Liver (tissue), 9 donors: ENCODE results near the gene SYCP1. TPM values are rescaled to one million over a fixed set of nuclear protein-coding genes. Genes with fewer than 3 reads are reported as not detected.

Source experiments
- DNase-seq: peaks from one replicate; pipeline ENCODE4 v3.0.0-alpha.2; 2017; ENCODE audit warnings: low spot score
- H3K27ac ChIP-seq, 2 donors: one replicate each; pipeline ENCODE4 v1.7.0; 2013; ENCODE audit warnings: inconsistent platforms in 2 of 2, low read length in 2 of 2, control low read depth in 1 of 2, low read depth in 1 of 2, mild to moderate bottlenecking in 1 of 2
- H3K27me3 ChIP-seq, 4 donors: one replicate each; pipeline versions ENCODE4 v1.6.1 to v1.7.0; 2013; ENCODE audit warnings: low read length in 3 of 4, inconsistent platforms in 1 of 4, mild to moderate bottlenecking in 1 of 4, moderate library complexity in 1 of 4; ENCODE audit not compliant: control insufficient read depth in 4 of 4, insufficient read depth in 4 of 4
- H3K36me3 ChIP-seq, 4 donors: one replicate each; pipeline versions ENCODE4 v1.6.1 to v1.7.0; 2013; ENCODE audit warnings: low read length in 3 of 4, mild to moderate bottlenecking in 3 of 4, low read depth in 1 of 4, moderate library complexity in 1 of 4; ENCODE audit not compliant: control insufficient read depth in 4 of 4, insufficient read depth in 3 of 4
- H3K4me1 ChIP-seq, 4 donors: one replicate each; pipeline versions ENCODE4 v1.6.1 to v1.7.0; 2013; ENCODE audit warnings: low read length in 3 of 4, mild to moderate bottlenecking in 3 of 4, moderate library complexity in 1 of 4; ENCODE audit not compliant: control insufficient read depth in 4 of 4, insufficient read depth in 4 of 4
- H3K4me3 ChIP-seq, 3 donors: one replicate each; pipeline versions ENCODE4 v1.6.1 to v1.7.0; 2013; ENCODE audit warnings: low read length in 3 of 3, control low read depth in 1 of 3, low read depth in 1 of 3, mild to moderate bottlenecking in 1 of 3
- H3K9ac ChIP-seq, 2 donors: one replicate each; pipeline ENCODE4 v1.7.0; 2013; ENCODE audit warnings: low read length in 2 of 2, mild to moderate bottlenecking in 2 of 2, moderate library complexity in 2 of 2, control low read depth in 1 of 2, low read depth in 1 of 2
- H3K9me3 ChIP-seq, 4 donors: one replicate each; pipeline versions ENCODE4 v1.6.1 to v1.7.0; 2013; ENCODE audit warnings: low read length in 3 of 4; ENCODE audit not compliant: control insufficient read depth in 4 of 4
- EGR1 ChIP-seq, 2 donors: IDR thresholded peaks; 2 replicates each; pipeline ENCODE4 v1.6.1; 2016 to 2018; ENCODE audit warnings: antibody characterized with exemption in 2 of 2, low read depth in 2 of 2
- FOXA1 ChIP-seq: IDR thresholded peaks from 2 replicates; pipeline ENCODE4 v1.6.1; 2016; ENCODE audit warnings: antibody characterized with exemption
- FOXA2 ChIP-seq: IDR thresholded peaks from 2 replicates; pipeline ENCODE4 v1.6.1; 2016; ENCODE audit warnings: antibody characterized with exemption
- GABPA ChIP-seq, 2 donors: IDR thresholded peaks in 1 of 2; conservative IDR thresholded peaks in 1 of 2; 2 replicates each; pipeline ENCODE4 v1.6.1; 2016; ENCODE audit warnings: antibody characterized with exemption in 2 of 2, mild to moderate bottlenecking in 1 of 2, moderate library complexity in 1 of 2
- HNF4A ChIP-seq, 2 donors: conservative IDR thresholded peaks; 2 replicates each; pipeline ENCODE4 v1.6.1; 2016; ENCODE audit warnings: antibody characterized with exemption in 2 of 2, mild to moderate bottlenecking in 2 of 2
- HNF4G ChIP-seq: IDR thresholded peaks from 2 replicates; pipeline ENCODE4 v1.6.1; 2016; ENCODE audit warnings: antibody characterized with exemption
- JUND ChIP-seq, 2 donors: IDR thresholded peaks; 2 replicates each; pipeline ENCODE4 v1.6.1; 2016; ENCODE audit warnings: antibody characterized with exemption in 2 of 2
- MAX ChIP-seq: IDR thresholded peaks from 2 replicates; pipeline ENCODE4 v1.6.1; 2016; ENCODE audit warnings: antibody characterized with exemption
- NR2F2 ChIP-seq: IDR thresholded peaks from 2 replicates; pipeline ENCODE4 v1.6.1; 2016; ENCODE audit warnings: antibody characterized with exemption
- RAD21 ChIP-seq, 2 donors: IDR thresholded peaks; 2 replicates each; pipeline ENCODE4 v1.6.1; 2016; ENCODE audit warnings: antibody characterized with exemption in 2 of 2, mild to moderate bottlenecking in 2 of 2
- REST ChIP-seq: IDR thresholded peaks from 2 replicates; pipeline ENCODE4 v1.6.1; 2016; ENCODE audit warnings: antibody characterized with exemption, mild to moderate bottlenecking
- RXRA ChIP-seq, 2 donors: IDR thresholded peaks; 2 replicates each; pipeline ENCODE4 v1.6.1; 2017 to 2018; ENCODE audit warnings: antibody characterized with exemption in 2 of 2, mild to moderate bottlenecking in 1 of 2
- SP1 ChIP-seq: IDR thresholded peaks from 2 replicates; pipeline ENCODE4 v1.6.1; 2018; ENCODE audit warnings: antibody characterized with exemption, mild to moderate bottlenecking
- TAF1 ChIP-seq: conservative IDR thresholded peaks from 2 replicates; pipeline ENCODE4 v1.6.1; 2016; ENCODE audit warnings: antibody characterized with exemption, mild to moderate bottlenecking
- YY1 ChIP-seq: IDR thresholded peaks from 2 replicates; pipeline ENCODE4 v1.6.1; 2016; ENCODE audit warnings: antibody characterized with exemption, mild to moderate bottlenecking
- WGBS: extraction: QIAGEN DNeasy Blood & Tissue Kit; methylation state at CpG from one replicate; pipeline ENCODE4 v1.1.7; 2013; 5-methylcytosine and 5-hydroxymethylcytosine counted together
- polyA plus RNA-seq, 2 donors: library from polyadenylated mRNA; stranded (reverse) in 1 of 2; unstranded in 1 of 2; fragments of 200-250 nt in 1 of 2; fragments of >200 nt in 1 of 2; fragmentation: Nextera tagmentation in 1 of 2; extraction: Ambion mirVana in 1 of 2; gene quantifications; one replicate each; pipeline versions ENCODE4 v1.2.1 to v1.2.3, GENCODE V29; 2013 to 2015
- total RNA-seq, 2 donors: library from RNA; depleted of rRNA; stranded (reverse); fragments of >200 nt; gene quantifications; one replicate each; pipeline ENCODE4 v1.2.3, GENCODE V29; 2014
- TF ChIP-seq, protein P1 (sequence below): IDR thresholded peaks from 2 replicates; pipeline ENCODE4 v1.6.1; 2016; ENCODE audit warnings: antibody characterized with exemption
- TF ChIP-seq, protein P2 (sequence below): fragments of 150-350 bp; IDR thresholded peaks from 2 replicates; pipeline ENCODE4 v1.5.1; 2017; ENCODE audit warnings: improper control_type of control experiment, low read depth, low read length; ENCODE audit not compliant: missing input control
- TF ChIP-seq, protein P3 (sequence below): IDR thresholded peaks from 2 replicates; pipeline ENCODE4 v1.6.1; 2016; ENCODE audit warnings: antibody characterized with exemption
- donor health status: healthy.
- donor health status: healthy.
- donor health status: healthy.
- donor health status: healthy.
- donor health status: healthy.

Gene SYCP1
- total and polyA plus RNA-seq, 4 donors = 0.89 TPM; not detected in 3

GRCh38 chr1:114831276-114831994, 23.2 kb upstream of the SYCP1 start:
- H3K27me3 ChIP-seq = no peaks in the 10 kb centered on the region
- no peaks in the 10 kb centered on the region for H3K4me1 ChIP-seq
- 86% methylated on average over 5 of the region's 5 CpGs for WGBS
- no peaks in the 10 kb centered on the region for H3K36me3 ChIP-seq
- TF ChIP-seq, protein P1, sequence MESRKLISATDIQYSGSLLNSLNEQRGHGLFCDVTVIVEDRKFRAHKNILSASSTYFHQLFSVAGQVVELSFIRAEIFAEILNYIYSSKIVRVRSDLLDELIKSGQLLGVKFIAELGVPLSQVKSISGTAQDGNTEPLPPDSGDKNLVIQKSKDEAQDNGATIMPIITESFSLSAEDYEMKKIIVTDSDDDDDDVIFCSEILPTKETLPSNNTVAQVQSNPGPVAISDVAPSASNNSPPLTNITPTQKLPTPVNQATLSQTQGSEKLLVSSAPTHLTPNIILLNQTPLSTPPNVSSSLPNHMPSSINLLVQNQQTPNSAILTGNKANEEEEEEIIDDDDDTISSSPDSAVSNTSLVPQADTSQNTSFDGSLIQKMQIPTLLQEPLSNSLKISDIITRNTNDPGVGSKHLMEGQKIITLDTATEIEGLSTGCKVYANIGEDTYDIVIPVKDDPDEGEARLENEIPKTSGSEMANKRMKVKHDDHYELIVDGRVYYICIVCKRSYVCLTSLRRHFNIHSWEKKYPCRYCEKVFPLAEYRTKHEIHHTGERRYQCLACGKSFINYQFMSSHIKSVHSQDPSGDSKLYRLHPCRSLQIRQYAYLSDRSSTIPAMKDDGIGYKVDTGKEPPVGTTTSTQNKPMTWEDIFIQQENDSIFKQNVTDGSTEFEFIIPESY = no peak
- TF ChIP-seq TAF1 (no peak), HNF4G (no peak), NR2F2 (no peak), RXRA (IDR thresholded peaks at IDR 0.05) (no peak), YY1 (no peak), HNF4A (conservative IDR thresholded peaks at IDR 0.05) (no peak), RAD21 (IDR thresholded peaks at IDR 0.05) (no peak), SP1 (no peak), MAX (no peak), GABPA (IDR thresholded peaks at IDR 0.05 in 1 of 2, conservative IDR thresholded peaks at IDR 0.05 in 1 of 2) (no peak)
- TF ChIP-seq, protein P2, sequence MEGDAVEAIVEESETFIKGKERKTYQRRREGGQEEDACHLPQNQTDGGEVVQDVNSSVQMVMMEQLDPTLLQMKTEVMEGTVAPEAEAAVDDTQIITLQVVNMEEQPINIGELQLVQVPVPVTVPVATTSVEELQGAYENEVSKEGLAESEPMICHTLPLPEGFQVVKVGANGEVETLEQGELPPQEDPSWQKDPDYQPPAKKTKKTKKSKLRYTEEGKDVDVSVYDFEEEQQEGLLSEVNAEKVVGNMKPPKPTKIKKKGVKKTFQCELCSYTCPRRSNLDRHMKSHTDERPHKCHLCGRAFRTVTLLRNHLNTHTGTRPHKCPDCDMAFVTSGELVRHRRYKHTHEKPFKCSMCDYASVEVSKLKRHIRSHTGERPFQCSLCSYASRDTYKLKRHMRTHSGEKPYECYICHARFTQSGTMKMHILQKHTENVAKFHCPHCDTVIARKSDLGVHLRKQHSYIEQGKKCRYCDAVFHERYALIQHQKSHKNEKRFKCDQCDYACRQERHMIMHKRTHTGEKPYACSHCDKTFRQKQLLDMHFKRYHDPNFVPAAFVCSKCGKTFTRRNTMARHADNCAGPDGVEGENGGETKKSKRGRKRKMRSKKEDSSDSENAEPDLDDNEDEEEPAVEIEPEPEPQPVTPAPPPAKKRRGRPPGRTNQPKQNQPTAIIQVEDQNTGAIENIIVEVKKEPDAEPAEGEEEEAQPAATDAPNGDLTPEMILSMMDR = no peak
- H3K9ac ChIP-seq = no peak overlapping the region
- H3K27ac ChIP-seq = no peak overlapping the region
- H3K4me3 ChIP-seq = no peak overlapping the region
- no peaks in the 10 kb centered on the region for H3K9me3 ChIP-seq
- DNase-seq = no peak

GRCh38 chr1:114832057-114832456, 22.6 kb upstream of the SYCP1 start:
- no peak for TF ChIP-seq YY1
- TF ChIP-seq RAD21 (IDR thresholded peaks at IDR 0.05) = no peak
- no peak for TF ChIP-seq JUND (IDR thresholded peaks at IDR 0.05)
- no peak for TF ChIP-seq GABPA (IDR thresholded peaks at IDR 0.05 in 1 of 2, conservative IDR thresholded peaks at IDR 0.05 in 1 of 2)
- no peak for TF ChIP-seq RXRA (IDR thresholded peaks at IDR 0.05)
- no peak for TF ChIP-seq FOXA1
- TF ChIP-seq, protein P3, sequence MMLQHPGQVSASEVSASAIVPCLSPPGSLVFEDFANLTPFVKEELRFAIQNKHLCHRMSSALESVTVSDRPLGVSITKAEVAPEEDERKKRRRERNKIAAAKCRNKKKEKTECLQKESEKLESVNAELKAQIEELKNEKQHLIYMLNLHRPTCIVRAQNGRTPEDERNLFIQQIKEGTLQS = no peak
- TF ChIP-seq SP1 = no peak
- no peak for TF ChIP-seq HNF4G
- no peak for TF ChIP-seq REST
- no peak for TF ChIP-seq FOXA2
- no peak for TF ChIP-seq NR2F2
- TF ChIP-seq, protein P1 = no peak
- TF ChIP-seq HNF4A (conservative IDR thresholded peaks at IDR 0.05) = no peak
- no peak for TF ChIP-seq TAF1
- TF ChIP-seq MAX = no peak
- TF ChIP-seq, protein P2 = no peak
- no peak for TF ChIP-seq EGR1 (IDR thresholded peaks at IDR 0.05; ENCODE audit: low read depth in 2 of 2)
- Histone ChIP-seq H3K9me3 (no peaks in the 10 kb centered on the region), H3K4me3 (no peak overlapping the region), H3K27me3 (no peaks in the 10 kb centered on the region), H3K27ac (no peak overlapping the region), H3K36me3 (no peaks in the 10 kb centered on the region), H3K9ac (no peak overlapping the region), H3K4me1 (no peaks in the 10 kb centered on the region)
- DNase-seq = no peak
- 86% methylated on average over 4 of the region's 4 CpGs for WGBS
